ENCODE measurements around the gene HAO2.
"Not testable (repeated sequence)": the region's sequence is repeated elsewhere in the genome, so short reads cannot be mapped to it uniquely, and the experiment has no call there.

HAO2 gene

DNA sequence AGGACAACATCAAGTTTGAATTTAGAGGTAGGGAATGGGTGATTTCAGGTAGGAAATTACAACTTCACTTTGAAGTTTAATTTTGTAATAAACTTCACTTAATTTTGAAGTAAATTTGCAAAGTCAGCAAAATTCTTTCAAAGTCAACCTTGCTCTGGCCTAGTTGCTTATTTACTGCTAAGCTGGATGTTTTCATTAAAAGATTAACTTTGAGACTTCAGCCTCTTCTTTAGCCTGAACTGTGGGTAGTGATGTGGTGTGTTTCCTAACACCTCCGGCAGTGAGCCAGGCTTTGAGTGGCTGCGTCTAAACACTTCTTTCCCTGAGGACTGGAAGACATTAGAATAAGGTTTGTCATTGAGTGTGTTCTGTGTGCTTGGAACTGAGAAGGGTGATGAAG is at the start of gene HAO2:
TSS of gene HAO2 (plus strand) at position 232 of the 400 bp plus-strand sequence. CDS start 12,301 bp downstream, outside the sequence.
- no peak for DNase-seq

DNA sequence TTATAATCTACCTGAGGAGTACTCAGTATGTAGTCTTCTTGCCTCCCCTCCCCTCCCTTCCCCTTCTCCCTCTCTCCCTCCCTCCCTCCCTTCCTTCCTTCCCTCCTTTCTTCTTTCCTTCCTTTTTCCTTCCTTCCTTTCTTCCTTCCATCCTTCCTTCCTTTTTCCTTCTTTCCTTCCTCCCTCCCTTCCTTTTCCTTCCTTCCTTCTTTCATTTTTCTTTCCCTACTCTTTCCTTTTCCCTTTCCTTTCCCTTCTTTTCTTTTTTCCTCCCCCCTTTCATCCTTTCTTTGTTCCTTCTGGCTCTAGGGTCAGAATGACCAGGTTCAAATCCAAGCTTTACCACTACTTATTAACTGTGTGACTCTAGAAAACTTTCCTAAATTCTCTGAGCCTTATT is 48.5 kb upstream of the HAO2 start:
- DNase-seq: no peak

DNA sequence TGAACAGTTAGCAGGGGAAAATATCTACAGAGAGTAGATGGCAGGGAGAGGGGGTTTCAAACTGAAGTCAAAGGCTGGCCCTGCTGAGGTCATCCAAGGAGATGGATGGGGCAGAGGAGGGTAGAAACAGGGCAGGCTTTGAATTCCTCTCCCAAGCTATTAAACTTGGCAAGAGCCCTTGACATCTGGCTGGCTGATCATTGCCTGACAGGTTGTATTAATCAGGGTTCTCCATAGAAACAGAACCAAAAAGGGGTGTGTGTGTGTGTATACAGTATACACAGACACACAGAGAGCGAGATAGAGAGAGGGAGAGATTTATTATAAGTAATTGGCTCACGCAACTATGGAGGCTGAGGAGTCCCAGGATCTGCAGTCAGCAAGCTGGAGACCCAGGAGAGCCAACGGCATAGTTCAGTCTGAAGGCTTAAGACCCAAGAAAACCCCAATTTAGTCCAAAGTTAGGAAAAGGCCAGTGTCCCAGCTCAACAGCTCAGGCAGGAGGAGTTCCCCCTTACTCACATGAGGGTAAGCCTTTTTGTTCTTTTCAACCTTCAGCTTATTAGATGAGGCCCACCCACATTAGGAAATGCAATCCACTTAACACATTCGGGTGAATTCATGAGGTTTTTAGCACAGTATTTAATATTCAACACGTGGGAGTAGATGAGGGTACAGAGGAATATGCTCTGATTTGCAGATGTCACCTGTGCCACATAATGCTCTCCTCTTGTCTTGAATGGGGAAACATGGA is 46.7 kb upstream of the HAO2 start:
- DNase-seq: no peak

DNA sequence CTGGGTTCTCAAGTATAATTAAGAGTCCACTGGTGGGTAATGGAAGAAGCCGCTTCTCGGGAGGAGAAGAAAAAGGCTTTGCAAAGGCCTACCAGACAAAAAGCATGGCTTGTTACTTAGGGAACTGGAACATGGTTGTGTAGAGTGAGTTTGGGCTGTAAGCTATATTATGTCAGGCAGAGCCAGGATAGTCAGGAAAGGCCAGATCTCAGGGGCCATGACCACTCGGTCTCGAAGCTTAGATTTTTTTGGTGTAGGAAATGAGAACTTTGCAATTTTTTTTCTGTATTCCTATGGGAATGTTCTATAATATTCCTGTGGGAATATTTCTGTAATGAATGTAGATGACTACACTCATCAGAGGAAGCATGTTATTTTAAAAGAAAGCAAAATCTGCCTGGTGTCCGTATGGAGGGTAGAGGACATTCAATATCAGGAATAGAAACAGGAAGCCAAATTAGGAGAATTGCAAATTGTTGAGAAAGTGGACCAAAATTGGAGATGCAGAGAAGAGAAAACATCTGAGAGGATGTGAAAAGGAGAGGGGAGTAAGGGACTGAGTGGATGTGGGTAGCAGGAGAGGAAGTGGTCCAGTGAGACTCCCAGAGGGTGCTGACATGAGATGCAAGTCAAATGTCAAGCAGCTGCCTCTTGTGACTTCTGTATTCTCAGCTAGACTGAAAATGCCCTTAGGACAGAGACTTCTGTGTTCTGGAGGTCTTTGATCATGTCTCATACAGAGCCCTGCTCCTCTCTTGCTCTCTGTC is 45.2 kb upstream of the HAO2 start:
- DNase-seq: no peak

DNA sequence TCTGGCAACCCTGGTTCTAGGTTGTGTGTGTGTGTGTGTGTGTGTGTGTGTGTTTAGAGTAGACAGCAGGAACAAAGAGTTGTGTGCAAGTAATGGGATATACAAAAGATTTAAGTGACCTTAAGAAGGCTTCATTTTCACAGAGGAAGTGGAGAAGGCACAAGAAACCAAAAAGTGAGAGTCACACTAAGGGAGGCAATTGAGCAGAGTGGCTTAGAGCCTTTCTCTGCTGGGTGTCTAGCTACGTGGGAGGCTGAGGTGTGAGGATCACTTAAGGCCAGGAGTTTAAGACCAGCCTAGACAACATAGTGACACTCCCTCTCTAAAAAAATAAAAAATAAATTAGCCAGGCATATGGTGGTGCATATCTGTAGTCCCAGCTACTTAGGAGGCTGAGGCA is 44.4 kb upstream of the HAO2 start:
- no peak for DNase-seq

DNA sequence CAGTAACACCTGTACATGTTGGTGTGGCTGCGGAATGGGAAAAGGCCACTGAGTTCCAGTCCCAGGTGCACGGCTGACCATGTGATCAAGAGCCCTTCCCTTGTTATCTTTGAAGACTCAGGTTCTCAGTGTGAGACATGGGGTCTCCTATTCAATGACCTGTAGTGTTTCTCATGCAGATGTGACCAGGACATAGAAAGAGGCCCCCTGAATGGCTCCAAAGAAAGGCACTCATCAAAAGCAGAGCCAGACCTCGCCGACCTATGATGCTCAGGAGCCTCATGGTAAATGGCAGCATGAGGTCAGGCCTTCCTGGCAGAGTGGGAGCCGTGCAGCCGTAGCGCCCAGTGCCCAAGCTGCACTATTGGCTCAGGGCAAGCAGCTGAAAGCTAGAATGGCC is 42.3 kb upstream of the HAO2 start:
- no peak for DNase-seq

DNA sequence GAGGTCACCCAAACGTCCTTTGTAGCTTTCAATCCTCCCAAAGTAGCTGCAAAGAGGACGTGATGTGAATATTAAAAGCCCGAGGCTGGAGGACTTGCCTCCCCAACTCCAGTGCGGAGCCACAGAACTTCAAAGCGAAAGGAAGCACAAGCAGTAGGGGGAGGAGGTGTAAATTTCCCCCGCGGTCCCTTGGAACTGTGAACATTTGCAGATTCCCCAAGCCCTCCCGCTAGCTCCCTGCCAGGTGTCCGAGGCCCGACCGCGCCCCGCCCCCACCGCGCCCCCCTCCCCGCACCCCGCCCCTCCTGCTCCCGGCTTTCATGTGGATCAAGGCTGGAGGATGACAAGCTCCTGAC is 41.5 kb upstream of the HAO2 start:
- DNase-seq: no peak

DNA sequence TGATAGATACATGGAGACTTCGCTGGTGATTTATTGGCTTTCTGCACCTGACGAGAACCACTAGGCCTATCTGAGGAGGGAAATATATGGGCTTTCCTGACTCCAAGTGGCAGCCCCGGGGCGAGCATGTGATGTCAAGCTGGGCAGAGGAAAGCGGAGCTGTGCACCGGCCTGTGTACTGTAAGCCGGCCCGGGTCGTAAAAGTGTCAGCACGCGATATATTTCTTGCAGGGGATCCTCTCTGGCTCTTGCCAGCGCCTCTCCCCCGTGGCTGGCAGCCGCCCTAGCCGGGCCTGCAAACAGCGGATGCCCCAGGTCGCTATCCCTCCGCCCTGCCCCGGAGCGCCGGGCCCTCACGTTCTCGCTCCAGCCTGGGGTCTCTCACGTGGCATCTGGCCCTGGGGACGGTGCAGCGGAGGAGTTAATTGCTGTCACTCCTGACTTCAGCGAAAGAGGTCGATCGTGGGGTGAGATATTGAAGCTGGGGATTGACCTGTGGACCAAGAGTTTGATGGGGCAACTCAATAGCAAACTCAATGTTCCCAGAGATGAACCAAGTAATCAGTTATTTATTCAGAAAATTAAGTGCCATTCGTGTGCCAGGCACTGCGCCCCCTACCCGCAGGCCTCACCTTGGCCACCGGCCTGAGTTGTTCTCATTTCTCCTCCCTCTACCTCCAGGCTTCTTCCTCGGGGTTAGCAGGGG is 41.0 kb upstream of the HAO2 start:
- DNase-seq: peak; percentile 56

DNA sequence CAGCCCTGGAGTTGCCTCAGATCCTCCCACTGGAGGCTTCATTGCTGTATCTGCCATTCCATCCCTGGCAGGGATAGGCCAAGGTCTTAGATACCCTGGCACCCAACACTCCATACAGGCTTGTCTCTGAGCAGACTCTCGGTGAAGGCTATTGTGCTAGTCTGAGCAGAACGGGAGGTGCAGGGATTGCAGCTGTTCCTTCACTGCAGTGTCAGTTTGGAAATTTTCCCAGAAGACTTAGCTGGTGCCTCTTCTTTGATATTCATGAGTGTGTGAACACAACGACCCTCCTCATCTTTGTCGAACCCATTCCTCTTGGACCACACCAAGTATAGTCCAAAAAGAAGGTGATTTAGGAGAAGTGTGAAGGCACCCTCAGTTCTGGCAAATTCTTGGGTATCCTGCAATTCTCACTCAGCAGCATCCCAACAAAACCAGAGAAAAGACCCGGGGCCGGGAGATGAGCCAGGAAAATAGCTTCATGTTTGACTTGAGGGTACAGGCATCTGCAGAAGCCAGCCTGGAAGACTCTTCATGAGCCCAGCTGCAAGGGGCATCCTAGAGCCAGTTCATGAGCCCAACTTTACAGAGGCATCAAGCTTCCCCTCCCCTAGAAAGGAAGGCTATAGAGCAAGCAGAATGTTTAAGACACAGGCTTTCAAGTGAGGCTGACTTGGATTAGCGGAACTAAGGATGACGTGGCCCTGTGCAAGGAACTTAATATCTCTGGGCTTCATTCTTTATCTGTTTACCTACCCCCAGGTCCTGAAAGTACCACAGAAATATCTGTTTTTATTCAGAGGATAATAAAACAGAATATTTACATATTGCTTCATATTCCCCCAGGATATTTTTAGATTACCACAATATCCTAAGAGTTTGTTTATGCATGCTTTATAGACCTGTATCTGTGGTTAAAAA is 38.8 kb upstream of the HAO2 start:
- DNase-seq: no peak

DNA sequence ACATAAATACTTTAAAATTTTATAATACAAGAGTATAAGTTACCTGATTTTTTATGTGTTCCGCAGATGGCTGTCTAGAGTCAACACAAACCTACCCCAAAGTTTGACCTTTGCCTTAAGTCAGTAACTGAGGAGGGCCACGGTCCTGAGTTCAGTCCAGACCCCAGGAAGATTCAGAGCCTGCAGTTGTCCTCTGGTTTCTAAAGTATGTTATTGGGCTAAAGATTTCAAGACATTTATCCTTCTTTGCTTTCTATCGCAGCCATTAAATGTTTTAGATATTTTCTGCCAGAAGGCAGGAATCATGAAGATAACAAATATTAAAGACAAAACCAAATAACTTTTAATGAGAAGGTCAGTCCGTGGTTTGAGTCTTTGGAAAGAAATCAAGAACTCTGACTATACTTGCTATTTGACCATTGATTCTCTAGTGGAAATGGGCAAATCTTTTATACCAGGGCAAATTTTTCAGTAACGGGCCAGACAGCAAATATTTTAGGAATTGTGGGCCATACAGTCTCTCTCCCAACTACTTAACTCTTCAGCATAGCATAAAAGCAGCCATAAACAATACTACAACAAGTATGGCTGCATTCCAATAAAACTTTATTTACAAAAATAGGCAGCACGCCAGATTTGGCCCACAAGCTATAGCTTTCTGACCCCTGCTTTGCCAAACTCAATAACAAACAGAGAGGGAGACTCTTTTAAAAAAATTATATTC is 38.0 kb upstream of the HAO2 start:
- DNase-seq: no peak

DNA sequence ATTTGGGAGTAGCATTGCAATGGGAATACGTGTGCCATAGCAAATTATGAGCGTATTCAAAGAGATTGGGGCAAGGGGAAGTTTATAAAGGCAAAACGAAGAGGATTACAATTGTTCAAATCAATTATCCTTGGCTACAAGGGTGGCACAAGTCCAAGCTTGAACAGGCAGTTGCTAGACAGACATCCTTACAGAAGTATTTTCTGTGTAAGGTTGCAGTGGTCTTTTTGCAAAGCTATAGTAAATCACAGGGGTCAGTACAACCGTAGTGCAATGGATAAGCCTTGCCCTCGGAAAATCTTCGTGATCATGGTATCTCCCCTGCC is 37.4 kb upstream of the HAO2 start:
- DNase-seq: no peak

DNA sequence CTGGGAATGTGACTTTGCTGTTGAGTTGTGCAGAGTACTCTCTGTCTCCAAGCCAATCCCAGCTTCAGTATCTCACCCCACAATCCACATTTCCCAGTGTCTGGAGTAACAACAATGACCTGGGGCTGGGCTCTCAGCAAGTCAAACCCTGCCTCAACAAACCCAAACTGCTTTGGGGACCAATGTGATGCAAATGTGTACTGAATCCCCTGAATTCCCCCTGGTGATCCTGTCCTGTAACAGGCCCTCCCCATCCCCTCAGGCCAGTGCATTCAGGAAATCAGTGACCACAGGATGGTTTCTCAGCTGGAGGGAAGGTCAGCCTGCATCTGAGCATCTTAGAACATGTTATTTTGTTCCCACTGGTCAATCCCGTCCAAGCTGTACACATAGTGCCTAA is 36.7 kb upstream of the HAO2 start:
- no peak for DNase-seq

DNA sequence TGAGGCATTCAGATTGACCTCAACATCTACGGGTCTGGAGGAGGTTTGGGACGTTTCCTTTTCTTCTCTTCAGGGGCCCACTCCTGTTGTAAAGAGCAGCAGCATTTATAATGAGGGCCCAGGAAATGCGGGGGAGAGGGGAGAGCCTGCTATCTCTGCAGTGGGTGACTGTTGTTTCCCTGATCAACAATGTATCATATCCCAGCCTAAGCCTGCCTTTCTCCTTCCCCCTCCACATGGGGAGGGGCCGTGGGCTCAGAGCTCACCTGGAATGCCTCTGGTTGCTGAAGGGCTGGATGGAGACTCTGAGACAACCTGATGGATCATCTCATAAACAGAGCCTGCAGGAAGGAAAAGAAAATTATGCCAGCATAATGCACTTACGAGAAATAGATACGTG is 36.0 kb upstream of the HAO2 start:
- DNase-seq: no peak

DNA sequence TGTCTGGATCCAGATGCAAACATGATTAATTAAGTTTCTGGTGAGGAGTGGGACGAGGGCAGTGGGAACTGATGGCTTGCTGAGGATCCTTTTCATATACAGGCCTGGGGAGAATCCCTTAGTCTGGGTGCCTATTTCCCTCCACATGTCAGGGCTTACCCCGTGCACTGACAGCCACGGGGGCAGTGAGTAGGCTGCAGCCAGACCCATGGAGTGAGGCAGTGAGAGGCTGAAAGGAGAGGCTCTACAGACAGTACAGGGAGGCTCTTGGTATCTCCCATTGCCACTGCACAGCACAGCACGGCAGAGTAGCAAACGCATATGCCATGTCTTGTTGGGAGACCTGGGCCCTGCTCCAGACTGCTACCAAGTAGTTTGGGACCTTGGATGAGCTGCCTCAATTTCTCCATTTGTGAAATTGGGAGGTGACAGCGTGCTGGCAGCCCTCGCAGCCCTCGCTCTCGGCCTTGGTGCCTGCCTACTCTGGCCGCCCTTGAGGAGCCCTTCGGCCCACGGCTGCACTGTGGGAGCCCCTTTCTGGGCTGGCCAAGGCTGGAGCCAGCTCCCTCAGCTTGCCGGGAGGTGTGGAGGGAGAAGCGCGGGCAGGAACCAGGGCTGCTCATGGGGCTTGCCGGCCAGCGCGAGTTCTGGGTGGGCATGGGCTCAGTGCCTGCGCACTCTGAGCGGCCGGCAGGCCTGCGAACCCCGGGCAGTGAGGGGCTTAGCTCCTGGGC is 35.3 kb upstream of the HAO2 start:
- DNase-seq: no peak

DNA sequence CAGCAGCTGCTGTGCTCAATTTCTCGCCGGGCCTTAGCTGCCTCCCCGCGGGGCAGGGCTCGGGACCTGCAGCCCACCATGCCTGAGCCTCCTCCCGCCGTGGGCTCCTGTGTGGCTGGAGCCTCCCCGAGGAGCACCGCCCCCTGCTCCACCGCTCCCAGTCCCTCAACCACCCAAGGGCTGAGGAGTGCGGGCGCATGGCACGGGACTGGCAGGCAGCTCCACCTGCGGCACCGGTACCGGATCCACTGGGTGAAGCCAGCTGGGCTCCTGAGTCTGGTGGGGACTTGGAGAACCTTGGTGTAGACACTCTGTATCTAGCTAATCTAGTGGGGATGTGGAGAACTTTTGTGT is 34.7 kb upstream of the HAO2 start:
- DNase-seq: not testable (repeated sequence)

DNA sequence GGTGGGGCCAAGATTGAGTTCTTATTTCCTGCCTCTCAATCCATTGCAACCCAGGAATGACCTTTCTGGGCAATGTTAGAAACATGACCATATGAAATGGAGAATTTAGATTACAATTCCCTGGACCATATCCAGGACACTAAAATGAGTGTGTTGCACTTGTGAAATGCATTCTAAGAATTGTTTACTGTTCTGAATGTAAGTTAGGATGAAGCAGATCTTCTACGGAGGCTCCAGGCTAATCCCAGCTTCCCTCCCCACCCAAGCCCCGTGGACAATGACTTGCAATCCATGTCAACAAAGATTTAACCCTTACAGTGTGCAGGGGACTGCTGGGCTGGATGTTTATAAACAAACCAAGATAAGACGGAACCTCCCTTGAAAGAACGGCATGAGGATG is 31.7 kb upstream of the HAO2 start:
- DNase-seq: no peak

DNA sequence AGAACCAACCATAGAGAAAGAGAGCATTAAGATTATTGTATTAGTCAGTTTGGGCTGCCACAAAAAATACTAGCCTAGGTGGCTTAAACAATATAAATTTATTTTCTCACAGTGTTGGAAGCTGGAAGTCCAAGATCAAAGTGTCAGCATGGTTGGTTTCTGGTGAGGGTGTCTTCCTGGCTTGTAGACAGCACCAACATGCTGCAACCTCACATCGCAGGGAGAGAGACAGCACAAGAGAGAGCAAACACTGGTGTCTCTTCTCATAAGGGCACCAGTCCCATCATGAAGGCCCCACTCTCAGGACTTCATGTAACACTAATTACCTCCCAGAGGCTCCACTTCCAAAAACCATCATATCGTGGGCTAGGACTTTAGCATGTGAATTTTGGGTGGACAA is 30.6 kb upstream of the HAO2 start:
- no peak for DNase-seq

DNA sequence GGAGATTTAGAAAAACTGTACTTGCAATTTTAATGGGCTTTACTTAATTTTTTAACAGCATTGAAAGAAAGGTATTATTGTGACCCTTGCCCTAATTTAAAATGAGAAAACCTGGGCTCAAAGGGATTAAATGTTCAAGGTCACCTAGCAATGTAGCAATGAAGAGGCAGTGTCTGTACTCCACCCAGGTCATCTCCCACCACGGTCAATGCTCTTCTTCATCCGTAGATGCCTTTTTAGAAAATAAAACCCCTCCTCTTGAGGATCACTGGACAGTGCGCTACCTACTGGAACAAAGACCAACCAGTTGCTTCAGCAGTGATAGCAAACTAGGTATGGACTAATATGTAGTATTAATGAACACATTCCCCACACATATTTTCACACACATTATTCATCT is 29.8 kb upstream of the HAO2 start:
- no peak for DNase-seq

DNA sequence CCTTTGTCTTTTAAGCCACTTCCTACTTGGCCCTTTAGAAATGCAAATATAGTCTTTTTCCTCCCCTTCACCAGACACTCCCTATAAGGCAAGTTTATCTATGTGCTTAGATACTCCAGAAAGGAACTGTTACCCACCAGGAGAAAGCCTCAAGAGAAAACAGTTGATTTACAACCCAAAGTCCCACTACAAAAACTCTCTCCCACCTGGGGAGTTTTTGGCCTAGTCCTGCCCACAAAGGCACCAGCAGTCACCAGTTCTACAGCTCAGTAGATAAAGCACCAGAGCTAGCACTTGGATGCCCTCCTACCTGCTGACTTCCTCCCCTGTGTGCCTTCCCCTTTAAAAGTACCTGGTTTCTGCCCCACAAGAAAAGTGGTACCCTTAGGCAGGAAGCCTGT is 27.7 kb upstream of the HAO2 start:
- no peak for DNase-seq

DNA sequence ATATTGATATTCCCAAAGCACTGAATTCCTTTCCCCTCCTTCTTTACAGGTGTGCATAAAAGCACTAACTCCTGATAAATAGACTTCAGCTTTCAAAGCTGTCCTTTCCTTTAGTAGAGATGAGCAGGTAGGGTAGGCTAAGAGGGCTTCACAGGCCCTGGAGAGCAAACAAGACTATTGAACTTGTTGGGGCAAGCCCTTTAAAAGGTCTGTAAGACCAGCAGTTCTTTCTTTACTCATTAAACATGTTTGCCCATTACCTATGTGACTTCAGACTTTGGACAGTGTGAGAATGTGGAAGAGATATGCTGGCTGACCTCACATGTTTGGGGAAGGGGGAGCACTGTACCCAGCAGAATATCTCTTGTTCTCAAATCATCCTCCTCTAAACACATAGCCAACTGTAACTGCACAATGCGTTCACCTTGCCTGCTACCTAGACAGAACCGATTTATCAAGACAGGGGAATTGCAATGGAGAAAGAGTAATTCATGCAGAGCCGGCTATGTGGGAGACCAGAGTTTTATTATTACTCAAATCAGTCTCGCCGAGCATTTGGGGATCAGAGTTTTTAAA is 27.1 kb upstream of the HAO2 start:
- no peak for DNase-seq

DNA sequence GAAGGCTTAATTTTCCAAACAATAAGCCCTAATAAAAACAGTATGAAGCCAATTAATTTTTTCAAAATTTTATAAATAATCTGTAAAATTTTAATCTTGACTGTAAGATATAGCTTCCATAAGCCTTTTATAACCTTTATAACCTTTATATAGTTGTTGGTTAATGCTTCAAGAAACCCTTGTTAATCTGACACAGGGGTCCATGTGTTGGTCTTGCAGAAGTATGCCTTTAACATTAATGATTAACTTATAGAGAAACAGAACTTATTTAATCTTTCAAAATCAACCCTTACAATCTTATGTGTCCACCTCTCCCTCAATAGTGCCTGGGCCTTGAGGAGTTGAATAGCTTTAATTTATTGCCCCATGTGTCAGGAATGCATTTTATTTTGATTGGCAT is 23.2 kb upstream of the HAO2 start:
- DNase-seq: no peak
